Astrocyte (in vitro differentiated cells and primary cell): ENCODE data around the gene PPP2R3A.

ENCODE experiments used
- CTCF ChIP-seq: IDR thresholded peaks from 2 replicates; pipeline ENCODE4 v1.5.1; 2011; ENCODE audit warnings: low read depth, mild to moderate bottlenecking, inconsistent platforms, low read length, moderate library complexity; ENCODE audit not compliant: insufficient read depth
- EZH2 ChIP-seq: IDR thresholded peaks from 2 replicates; pipeline ENCODE4 v1.6.1; 2012; ENCODE audit warnings: mild to moderate bottlenecking, low read length, inconsistent platforms; ENCODE audit not compliant: insufficient read depth

- TF ChIP-seq CTCF (no peak), EZH2 (no peak)
Observed at GRCh38 chr3:136189859-136190617, 224.5 kb downstream of the PPP2R3A start.
